Neural progenitor cell (in vitro differentiated cells): ENCODE data around the gene LRRC52.

Experiments
- EZH2phosphoT487 ChIP-seq: fragments of 200-600 bp; sonication (generic); IDR thresholded peaks from 2 replicates; pipeline ENCODE4 v1.6.1; 2017; ENCODE audit warnings: antibody characterized with exemption
- TF ChIP-seq, protein P1 (sequence below): fragments of 200-600 bp; sonication (generic); IDR thresholded peaks from 2 replicates; pipeline ENCODE4 v1.5.1; 2017; ENCODE audit warnings: antibody characterized with exemption, mild to moderate bottlenecking

DNA sequence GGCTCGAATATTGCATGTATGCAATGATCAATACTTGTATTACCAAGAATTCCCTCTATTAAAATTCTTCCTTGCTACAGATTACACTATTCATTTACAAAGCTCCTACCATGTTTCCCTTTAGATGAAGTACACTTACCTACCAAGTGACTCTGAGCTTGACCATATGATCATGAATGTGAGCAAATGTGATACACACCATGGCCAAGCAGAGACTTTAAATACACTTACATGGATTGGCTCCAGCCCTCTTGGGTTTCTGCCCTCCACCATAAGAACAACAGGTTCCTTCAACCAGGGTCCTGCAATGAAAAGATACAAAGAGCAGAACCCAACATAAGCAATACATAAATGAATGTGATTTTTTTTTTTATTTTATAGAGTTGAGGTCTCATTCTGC is 30.0 kb downstream of the LRRC52 start:
- TF ChIP-seq, protein P1, sequence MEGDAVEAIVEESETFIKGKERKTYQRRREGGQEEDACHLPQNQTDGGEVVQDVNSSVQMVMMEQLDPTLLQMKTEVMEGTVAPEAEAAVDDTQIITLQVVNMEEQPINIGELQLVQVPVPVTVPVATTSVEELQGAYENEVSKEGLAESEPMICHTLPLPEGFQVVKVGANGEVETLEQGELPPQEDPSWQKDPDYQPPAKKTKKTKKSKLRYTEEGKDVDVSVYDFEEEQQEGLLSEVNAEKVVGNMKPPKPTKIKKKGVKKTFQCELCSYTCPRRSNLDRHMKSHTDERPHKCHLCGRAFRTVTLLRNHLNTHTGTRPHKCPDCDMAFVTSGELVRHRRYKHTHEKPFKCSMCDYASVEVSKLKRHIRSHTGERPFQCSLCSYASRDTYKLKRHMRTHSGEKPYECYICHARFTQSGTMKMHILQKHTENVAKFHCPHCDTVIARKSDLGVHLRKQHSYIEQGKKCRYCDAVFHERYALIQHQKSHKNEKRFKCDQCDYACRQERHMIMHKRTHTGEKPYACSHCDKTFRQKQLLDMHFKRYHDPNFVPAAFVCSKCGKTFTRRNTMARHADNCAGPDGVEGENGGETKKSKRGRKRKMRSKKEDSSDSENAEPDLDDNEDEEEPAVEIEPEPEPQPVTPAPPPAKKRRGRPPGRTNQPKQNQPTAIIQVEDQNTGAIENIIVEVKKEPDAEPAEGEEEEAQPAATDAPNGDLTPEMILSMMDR, result no peak
- no peak for TF ChIP-seq EZH2phosphoT487
